Trophoblast cell (in vitro differentiated cells and primary cell): ENCODE results near the gene CEMIP.

Source experiments
- DNase-seq, 2 donors: peaks; one replicate each; pipeline ENCODE4 v3.0.0-alpha.2; 2016
- H2AFZ ChIP-seq: 2 replicates; pipeline ENCODE4 v1.6.1; 2013; ENCODE audit warnings: low read length, moderate library complexity, mild to moderate bottlenecking; ENCODE audit not compliant: insufficient read depth, poor library complexity
- H2AK5ac ChIP-seq: 2 replicates; pipeline ENCODE4 v1.6.1; 2013; ENCODE audit warnings: mild to moderate bottlenecking, low read length
- H2BK120ac ChIP-seq: 2 replicates; pipeline ENCODE4 v1.6.1; 2013; ENCODE audit warnings: low read length, mild to moderate bottlenecking, moderate library complexity; ENCODE audit not compliant: insufficient read depth, poor library complexity
- H2BK12ac ChIP-seq: 2 replicates; pipeline ENCODE4 v1.6.1; 2013; ENCODE audit warnings: mild to moderate bottlenecking, low read length, moderate library complexity
- H2BK5ac ChIP-seq: 2 replicates; pipeline ENCODE4 v1.6.1; 2013; ENCODE audit warnings: low read length, low read depth, moderate library complexity, mild to moderate bottlenecking; ENCODE audit not compliant: poor library complexity
- H3K14ac ChIP-seq: 2 replicates; pipeline ENCODE4 v1.6.1; 2013; ENCODE audit warnings: mild to moderate bottlenecking, low read length
- H3K18ac ChIP-seq: 2 replicates; pipeline ENCODE4 v1.6.1; 2013; ENCODE audit warnings: mild to moderate bottlenecking, low read length
- H3K23ac ChIP-seq: 2 replicates; pipeline ENCODE4 v1.6.1; 2013; ENCODE audit warnings: low read length
- H3K27ac ChIP-seq: 2 replicates; pipeline ENCODE4 v1.5.1; 2013; ENCODE audit warnings: low read depth, mild to moderate bottlenecking, inconsistent platforms, low read length, moderate library complexity
- H3K27me3 ChIP-seq: 2 replicates; pipeline ENCODE4 v1.6.1; 2013; ENCODE audit warnings: inconsistent platforms, mild to moderate bottlenecking, low read length, moderate library complexity; ENCODE audit not compliant: insufficient read depth
- H3K36me3 ChIP-seq, 2 experiments: 1 replicate in 1 of 2; 2 replicates in 1 of 2; pipeline ENCODE4 v1.6.1; 2013; ENCODE audit warnings: low read length in 2 of 2, mild to moderate bottlenecking in 2 of 2, moderate library complexity in 1 of 2; ENCODE audit not compliant: insufficient read depth in 2 of 2, control insufficient read depth in 1 of 2
- H3K4ac ChIP-seq: 2 replicates; pipeline ENCODE4 v1.6.1; 2013; ENCODE audit warnings: low read depth, mild to moderate bottlenecking, low read length, moderate library complexity
- H3K4me1 ChIP-seq, 2 experiments: 1 replicate in 1 of 2; 2 replicates in 1 of 2; pipeline ENCODE4 v1.6.1; 2013; ENCODE audit warnings: low read length in 2 of 2, mild to moderate bottlenecking in 2 of 2, moderate library complexity in 1 of 2; ENCODE audit not compliant: insufficient read depth in 2 of 2, control insufficient read depth in 1 of 2
- H3K4me2 ChIP-seq: 2 replicates; pipeline ENCODE4 v1.6.1; 2013; ENCODE audit warnings: inconsistent platforms, mild to moderate bottlenecking, low read length, moderate library complexity
- H3K4me3 ChIP-seq: 2 replicates; pipeline ENCODE4 v1.5.1; 2013; ENCODE audit warnings: mild to moderate bottlenecking, low read depth, low read length, inconsistent platforms
- H3K79me1 ChIP-seq: one replicate; pipeline ENCODE4 v1.6.1; 2013; ENCODE audit warnings: low read length
- H3K79me2 ChIP-seq: 2 replicates; pipeline ENCODE4 v1.6.1; 2013; ENCODE audit warnings: low read length, mild to moderate bottlenecking; ENCODE audit not compliant: control insufficient read depth, insufficient read depth, poor library complexity
- H3K9ac ChIP-seq: 2 replicates; pipeline ENCODE4 v1.6.1; 2013; ENCODE audit warnings: mild to moderate bottlenecking, low read length
- H3K9me3 ChIP-seq: 2 replicates; pipeline ENCODE4 v1.6.1; 2013; ENCODE audit warnings: low read depth, mild to moderate bottlenecking, control low read depth, inconsistent platforms, low read length; ENCODE audit not compliant: insufficient read depth
- H4K12ac ChIP-seq: 2 replicates; pipeline ENCODE4 v1.6.1; 2013; ENCODE audit warnings: low read depth, mild to moderate bottlenecking, low read length, moderate library complexity
- H4K8ac ChIP-seq: 2 replicates; pipeline ENCODE4 v1.6.1; 2013; ENCODE audit warnings: low read depth, mild to moderate bottlenecking, low read length, moderate library complexity
- H4K91ac ChIP-seq: one replicate; pipeline ENCODE4 v1.6.1; 2013; ENCODE audit warnings: low read depth, mild to moderate bottlenecking, low read length, moderate library complexity
- whole genome bisulfite sequencing: extraction: QIAGEN DNeasy Blood & Tissue Kit; methylation state at CpG from one replicate; pipeline ENCODE4 v1.1.7; 2013; ENCODE audit warnings: missing lambda C conversion rate; ENCODE audit not compliant: insufficient read length, insufficient coverage; ENCODE audit errors: extremely low coverage; 5-methylcytosine and 5-hydroxymethylcytosine counted together

The CEMIP gene

GRCh38 chr15:80915472-80915871 lies 136.3 kb downstream of the CEMIP start:
- Histone ChIP-seq H2BK12ac (no peak overlapping the region), H3K4me2 (no peak overlapping the region), H2AK5ac (no peak overlapping the region), H2BK120ac (no peak overlapping the region), H2AFZ (no peak overlapping the region), H3K23ac (no peak overlapping the region), H3K9me3 (no peaks in the 10 kb centered on the region), H3K27ac (no peak overlapping the region), H3K79me2 (no peaks in the 10 kb centered on the region), H3K18ac (no peak overlapping the region), H3K36me3 (peaks cover 2 to 3% of the 10 kb centered on the region in 2 experiments), H3K27me3 (no peaks in the 10 kb centered on the region), H3K4me3 (no peak overlapping the region), H3K9ac (no peak overlapping the region), H4K12ac (no peak overlapping the region), H2BK5ac (no peak overlapping the region), H4K8ac (no peak overlapping the region), H3K14ac (no peak overlapping the region), H4K91ac (no peak overlapping the region), H3K79me1 (no peaks in the 10 kb centered on the region), H3K4me1 (no peaks in the 10 kb centered on the region), H3K4ac (no peak overlapping the region)
- no peak for DNase-seq
- no CpG with 5 or more reads among the region's 3 CpGs for WGBS

GRCh38 chr15:80916056-80916455 lies 136.9 kb downstream of the CEMIP start:
- Histone ChIP-seq H3K18ac (no peak overlapping the region), H3K9ac (no peak overlapping the region), H3K4me2 (no peak overlapping the region), H3K4me1 (no peaks in the 10 kb centered on the region), H4K91ac (no peak overlapping the region), H2BK12ac (no peak overlapping the region), H2AFZ (no peak overlapping the region), H2AK5ac (no peak overlapping the region), H2BK120ac (no peak overlapping the region), H4K12ac (no peak overlapping the region), H3K27me3 (no peaks in the 10 kb centered on the region), H3K14ac (no peak overlapping the region), H3K4me3 (no peak overlapping the region), H3K36me3 (peaks cover 2 to 3% of the 10 kb centered on the region in 2 experiments), H2BK5ac (no peak overlapping the region), H3K4ac (no peak overlapping the region), H4K8ac (no peak overlapping the region), H3K23ac (no peak overlapping the region), H3K9me3 (no peaks in the 10 kb centered on the region), H3K27ac (no peak overlapping the region), H3K79me2 (no peaks in the 10 kb centered on the region), H3K79me1 (no peaks in the 10 kb centered on the region)
- no peak for DNase-seq
- no CpG with 5 or more reads among the region's 7 CpGs for WGBS

GRCh38 chr15:80918196-80918783 lies 139.1 kb downstream of the CEMIP start:
- Histone ChIP-seq H3K4ac (no peak overlapping the region), H2AFZ (no peak overlapping the region), H4K91ac (no peak overlapping the region), H3K18ac (no peak overlapping the region), H3K9ac (no peak overlapping the region), H4K12ac (no peak overlapping the region), H3K14ac (no peak overlapping the region), H3K79me2 (no peaks in the 10 kb centered on the region), H2BK120ac (no peak overlapping the region), H3K27me3 (no peaks in the 10 kb centered on the region), H3K79me1 (no peaks in the 10 kb centered on the region), H2AK5ac (no peak overlapping the region), H3K23ac (no peak overlapping the region), H3K27ac (no peak overlapping the region), H4K8ac (no peak overlapping the region), H3K4me2 (no peak overlapping the region), H3K9me3 (no peaks in the 10 kb centered on the region), H3K4me1 (no peaks in the 10 kb centered on the region), H2BK5ac (no peak overlapping the region), H3K4me3 (no peak overlapping the region), H3K36me3 (peaks cover 11 to 12% of the 10 kb centered on the region in 2 experiments), H2BK12ac (no peak overlapping the region)
- no CpG with 5 or more reads among the region's 5 CpGs for WGBS
- no peak for DNase-seq

DNA sequence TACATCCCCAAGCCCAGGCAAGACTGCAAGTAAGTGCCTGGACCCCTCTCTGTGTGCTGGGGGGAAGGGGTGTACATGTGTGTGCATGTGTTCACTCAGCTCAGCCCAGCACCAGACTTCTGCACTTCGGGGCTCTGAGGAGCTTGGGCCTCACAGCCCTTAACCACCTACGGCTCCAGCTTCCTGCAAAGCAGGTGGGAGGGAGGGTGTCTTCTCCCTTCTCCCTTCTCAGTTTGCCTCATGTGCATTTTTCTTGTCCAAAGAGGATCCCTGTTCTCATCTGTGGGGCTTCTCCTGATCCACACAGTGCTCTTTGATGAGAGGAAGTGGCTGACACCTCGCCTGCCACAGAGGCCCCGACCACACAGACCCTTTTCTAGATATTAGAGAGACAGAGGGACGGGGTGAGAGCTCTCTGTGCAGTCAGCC lies 141.1 kb downstream of the CEMIP start:
- H3K27me3 ChIP-seq, result no peaks in the 10 kb centered on the region
- no peak overlapping the region for H4K12ac ChIP-seq
- H2AFZ ChIP-seq, result no peak overlapping the region
- H4K8ac ChIP-seq, result no peak overlapping the region
- no peak overlapping the region for H3K4ac ChIP-seq
- H3K27ac ChIP-seq, result no peak overlapping the region
- no peak overlapping the region for H3K4me3 ChIP-seq
- H2BK120ac ChIP-seq, result no peak overlapping the region
- H3K4me1 ChIP-seq, result no peaks in the 10 kb centered on the region
- no peak overlapping the region for H2AK5ac ChIP-seq
- DNase-seq, result no peak
- H3K9ac ChIP-seq, result no peak overlapping the region
- no peak overlapping the region for H2BK12ac ChIP-seq
- H3K9me3 ChIP-seq, result no peaks in the 10 kb centered on the region
- peaks cover 11 to 17% of the 10 kb centered on the region in 2 experiments for H3K36me3 ChIP-seq
- H3K23ac ChIP-seq, result no peak overlapping the region
- H2BK5ac ChIP-seq, result no peak overlapping the region
- H3K14ac ChIP-seq, result no peak overlapping the region
- H3K79me1 ChIP-seq, result no peaks in the 10 kb centered on the region
- no peak overlapping the region for H4K91ac ChIP-seq
- no peak overlapping the region for H3K4me2 ChIP-seq
- no peak overlapping the region for H3K18ac ChIP-seq
- WGBS, result no CpG with 5 or more reads among the region's 5 CpGs
- no peaks in the 10 kb centered on the region for H3K79me2 ChIP-seq
